Measurements from ENCODE around the gene DCP1B.

Gene DCP1B

GRCh38 chr12:1934068-1934467, 70.2 kb downstream of the DCP1B start:
- no peak for DNase-seq

DNA sequence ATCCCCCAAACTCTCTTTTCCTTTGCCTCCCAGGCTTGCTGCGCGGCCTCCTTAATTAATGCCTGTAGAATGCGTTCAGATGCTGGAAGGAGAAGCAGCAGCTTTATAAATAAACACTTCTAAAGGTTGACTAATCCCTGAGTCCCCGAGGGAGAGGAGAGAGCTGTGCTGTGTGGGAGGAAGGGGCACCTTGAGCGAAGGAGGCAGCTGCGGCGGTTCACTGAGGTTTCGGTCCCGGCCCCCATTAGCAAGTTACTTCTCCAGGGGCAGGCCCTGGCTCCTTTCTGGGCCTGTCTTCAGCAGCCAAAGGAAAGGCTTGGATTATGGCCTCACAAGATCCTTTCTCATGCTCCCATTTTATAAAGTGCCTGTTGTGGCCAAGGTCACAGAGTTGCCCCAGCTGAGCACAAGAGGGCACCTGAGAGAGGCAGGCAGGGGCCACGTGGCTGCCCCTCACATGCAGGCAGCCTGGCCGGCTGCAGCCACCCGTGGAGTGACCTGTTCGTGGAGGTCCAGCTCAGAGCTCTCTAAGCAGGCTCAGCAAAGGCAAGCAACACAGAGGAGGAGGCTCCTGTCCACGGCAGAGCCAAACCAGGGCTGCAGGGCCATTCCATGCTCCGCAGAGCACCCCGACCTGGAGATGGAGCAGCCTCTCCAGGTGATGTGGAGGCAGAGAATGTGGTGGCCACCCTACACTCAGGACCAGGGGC, 70.8 kb downstream of the DCP1B start:
- peak; percentile 76 for DNase-seq

- DNase-seq, result peak; percentile 42
These were observed 71.9 kb downstream of the DCP1B start for GRCh38 chr12:1932264-1932777.

DNA sequence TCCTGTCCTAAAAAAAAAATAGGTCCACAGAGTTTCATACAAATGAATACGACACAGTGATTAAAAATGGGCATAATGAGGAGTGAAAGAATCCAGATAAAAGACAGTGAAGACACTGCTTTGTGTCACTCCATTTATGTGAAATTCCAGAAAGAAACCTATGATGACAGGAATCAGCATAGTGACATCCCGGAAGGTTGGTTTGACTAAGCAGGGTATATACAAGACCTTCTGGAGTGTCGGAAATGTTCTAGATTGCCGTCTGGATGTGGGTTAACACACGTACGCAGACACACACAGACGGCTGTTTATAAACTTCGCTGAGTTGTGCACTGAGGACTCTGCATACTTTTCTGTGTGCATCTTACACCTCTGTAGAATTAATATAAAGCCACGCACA, 72.6 kb downstream of the DCP1B start:
- DNase-seq, result no peak

DNA sequence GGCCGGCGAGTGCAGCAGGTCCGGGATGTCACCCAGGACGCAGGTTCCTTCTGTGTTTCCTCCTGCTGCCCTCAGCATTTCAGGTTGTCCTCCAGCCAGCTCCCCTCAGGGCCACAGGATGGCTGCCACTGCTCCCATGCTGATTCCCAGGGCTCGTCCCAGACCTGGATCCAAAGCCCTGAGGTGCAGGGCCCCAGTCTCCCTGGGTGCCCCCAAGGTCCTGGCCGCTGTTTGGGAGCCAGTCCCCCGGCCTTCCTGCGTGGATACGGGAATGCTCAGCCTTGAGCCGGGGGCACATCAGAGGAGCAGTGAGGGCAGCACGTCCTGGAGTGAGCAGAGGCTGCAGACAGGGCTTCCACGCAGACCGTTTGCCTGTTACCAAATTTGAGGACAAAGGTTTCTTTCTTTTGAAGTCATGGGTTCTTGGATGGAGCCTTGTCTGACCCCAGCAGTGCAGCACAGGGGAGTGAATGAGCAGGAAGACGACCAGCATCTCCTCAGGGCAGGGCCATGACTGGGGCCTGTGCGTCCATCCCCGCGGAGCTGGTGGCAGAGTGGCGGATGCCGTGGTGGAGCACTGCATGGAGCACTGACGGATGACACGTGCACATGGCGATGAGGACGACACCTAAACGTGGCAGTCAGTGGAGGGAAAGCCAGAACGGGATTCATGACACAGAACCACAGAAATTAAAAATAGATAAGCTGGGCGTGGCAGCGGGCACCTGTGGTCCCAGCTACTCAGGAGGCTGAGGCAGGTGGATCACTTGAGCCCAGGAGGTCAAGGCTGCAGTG, 73.3 kb downstream of the DCP1B start:
- no peak for DNase-seq

- no peak for DNase-seq
These were observed 74.1 kb downstream of the DCP1B start for GRCh38 chr12:1929985-1930802.

DNA sequence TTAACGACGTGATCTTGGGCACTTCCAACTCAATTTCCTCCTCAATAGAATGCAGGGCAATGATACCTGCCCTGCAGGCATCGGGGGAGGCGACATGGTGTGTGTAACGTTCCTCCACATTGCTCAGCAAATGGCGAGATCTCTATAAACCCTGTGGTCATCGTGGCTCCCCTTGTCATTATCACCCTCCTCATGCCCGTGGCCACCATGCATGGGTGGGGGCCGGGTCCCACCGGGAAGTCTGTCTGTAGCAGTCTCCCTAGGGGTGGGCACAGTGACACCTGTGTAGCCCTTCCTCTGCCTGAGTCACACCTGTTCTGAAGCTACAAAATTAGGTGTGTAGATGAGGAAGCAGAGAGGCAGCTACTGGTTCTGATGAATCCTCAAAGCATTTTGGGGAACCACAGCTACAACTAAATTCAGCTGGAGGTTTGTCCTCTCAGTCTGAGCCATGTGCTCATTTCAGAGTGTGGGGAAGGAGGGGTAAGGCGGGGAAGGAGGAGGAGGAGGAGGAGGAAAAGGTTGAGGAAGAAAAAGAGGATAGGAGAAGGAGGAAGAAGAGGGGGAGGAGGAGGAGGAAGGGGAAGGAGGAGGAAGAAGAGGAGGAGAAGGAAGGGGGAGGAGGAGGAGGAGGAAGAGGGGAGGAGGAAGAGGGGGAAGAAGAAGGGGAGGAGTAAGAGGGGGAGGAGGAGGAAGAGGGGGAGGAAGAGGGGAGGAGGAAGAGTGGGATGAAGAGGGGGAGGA, 74.8 kb downstream of the DCP1B start:
- DNase-seq, result no peak

GRCh38 chr12:1928439-1929121, 75.7 kb downstream of the DCP1B start:
- no peak for DNase-seq

DNA sequence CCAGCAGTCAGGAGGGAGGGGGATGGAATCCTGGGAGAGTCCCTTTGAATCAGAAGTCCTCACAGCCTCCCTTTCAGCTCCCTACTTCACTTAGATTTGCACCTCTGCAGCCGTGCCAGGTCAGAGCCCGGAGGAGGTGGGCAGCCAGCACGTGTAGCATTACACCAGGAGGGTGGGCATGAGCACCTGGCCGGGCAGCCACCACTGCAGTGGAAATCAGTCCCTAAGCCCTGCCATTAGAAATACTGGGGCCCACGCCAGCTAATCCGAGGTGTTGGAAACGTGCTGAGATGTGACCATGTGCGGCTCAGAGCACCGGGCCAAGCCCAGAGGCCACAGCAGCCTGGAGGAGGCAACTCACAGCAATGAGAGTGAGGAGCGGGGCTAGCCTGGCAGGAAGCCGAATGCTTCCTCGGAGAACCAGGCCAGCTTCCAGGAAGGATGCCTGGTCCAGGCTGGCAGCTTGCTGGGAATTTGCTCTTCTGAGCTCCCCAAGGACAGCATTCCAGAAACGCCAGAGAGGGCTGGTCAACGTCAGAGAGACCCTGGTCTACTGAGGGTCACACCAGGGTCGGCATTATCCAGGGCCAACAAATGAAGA, 76.4 kb downstream of the DCP1B start:
- no peak for DNase-seq

- DNase-seq, result no peak
These were observed 77.1 kb downstream of the DCP1B start for GRCh38 chr12:1927051-1927680.

DNA sequence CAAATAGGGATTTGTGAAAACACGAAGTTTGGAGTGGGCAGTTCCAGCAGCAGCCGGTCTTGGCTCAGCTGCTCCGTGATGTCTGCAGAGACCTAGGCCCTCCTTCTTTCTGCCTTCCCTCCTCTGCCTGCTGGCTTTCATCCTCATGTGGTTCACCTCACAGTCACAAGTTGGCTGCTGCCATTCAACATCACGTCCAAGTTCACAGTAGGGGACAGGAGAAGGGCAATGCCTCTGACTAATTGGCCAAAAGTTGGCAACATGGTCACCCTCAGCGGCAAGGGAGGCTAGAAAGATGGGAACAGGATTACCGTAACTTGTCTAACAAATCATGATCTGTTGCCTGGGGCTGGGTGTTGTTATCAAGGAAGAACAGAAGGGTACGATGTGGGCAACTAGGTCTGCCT, 78.0 kb downstream of the DCP1B start:
- no peak for DNase-seq

DNA sequence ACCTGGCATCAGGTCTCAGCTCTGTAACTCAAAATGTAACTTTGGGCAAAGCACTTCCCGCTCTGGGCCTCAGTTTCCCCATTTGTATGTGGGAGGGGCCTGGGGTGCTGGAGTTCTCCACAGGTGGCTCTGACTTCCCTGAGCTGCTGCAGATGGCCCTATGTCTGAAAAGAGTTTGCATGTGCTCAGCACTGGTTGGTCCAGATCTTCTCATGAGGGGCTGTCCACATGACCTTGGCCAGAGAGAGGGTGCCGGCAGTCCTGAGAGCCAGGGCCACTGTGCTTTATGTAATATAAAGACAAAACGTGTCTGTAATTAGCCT, 78.6 kb downstream of the DCP1B start:
- no peak for DNase-seq

DNA sequence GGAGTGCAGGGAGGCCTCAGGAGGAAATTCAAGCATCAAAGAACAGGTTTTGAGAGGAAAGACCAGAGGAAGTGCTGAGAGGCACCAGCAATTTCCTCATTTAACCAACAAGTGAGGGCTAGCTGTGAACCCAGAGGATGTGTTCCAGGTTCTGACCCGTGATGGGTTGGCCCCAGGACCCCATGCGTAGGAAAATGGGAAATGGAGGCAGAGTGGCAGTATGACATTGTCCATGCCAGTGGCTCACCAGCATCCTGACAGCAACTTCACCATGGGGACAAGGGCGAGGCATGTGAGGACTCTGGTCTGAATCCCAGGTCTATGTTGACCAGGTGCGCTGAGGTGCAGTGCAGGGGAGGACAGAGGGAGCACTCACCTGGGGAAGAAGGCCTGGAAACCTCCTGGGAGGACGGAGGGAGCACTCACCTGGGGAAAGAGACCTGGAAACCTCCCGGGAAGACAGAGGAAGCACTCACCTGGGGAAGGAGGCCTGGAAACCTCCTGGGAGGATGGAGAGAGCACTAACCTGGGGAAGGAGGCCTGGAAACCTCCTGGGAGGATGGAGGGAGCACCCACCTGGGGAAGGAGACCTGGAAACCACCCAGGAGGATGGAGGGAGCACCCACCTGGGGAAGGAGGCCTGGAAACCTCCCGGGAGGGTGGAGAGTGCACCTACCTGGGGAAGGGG, 79.1 kb downstream of the DCP1B start:
- no peak for DNase-seq

- no peak for DNase-seq
These were observed 81.3 kb downstream of the DCP1B start for GRCh38 chr12:1922985-1923384.

- DNase-seq, result no peak
These were observed 82.1 kb downstream of the DCP1B start for GRCh38 chr12:1922075-1922709.

DNA sequence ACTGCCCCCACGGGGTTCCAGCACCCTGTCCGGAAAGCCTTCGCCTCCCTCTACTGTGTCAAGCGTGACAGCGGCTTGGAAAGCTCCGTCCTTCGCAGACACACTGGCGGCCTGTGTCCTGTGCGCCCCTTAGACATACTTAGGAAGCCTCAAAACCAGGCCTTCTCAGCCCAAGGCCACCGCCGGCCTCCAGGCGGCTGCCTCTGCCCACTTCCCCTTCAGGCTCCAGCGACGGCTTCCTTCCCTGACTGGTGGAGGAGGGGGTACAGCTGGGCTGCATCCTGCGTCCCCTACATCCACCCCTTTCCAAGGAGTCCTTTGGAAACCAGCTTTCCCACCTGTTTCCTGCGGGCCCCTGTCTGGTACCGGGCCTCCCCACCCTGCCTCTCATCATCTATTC, 83.3 kb downstream of the DCP1B start:
- no peak for DNase-seq

GRCh38 chr12:1920436-1920835, 83.8 kb downstream of the DCP1B start:
- DNase-seq, result no peak

DNA sequence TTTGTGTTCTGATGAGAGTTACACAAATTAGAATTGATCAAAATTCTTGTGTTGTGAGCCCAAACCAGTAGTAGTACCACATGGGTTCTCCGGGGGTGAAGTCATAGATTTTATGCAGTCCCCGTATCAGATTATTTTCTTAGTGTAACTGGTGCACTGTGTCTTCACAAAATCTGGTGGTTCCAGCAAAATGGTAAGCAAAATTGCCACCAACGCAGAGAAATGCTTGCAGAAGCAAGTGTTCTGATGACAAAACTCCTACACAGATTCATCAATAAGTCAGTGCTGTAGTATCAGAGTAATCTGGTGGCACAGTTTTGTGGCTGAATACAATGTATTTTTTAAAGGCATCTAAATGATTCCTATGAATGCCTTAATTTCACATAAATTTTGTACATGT, 84.5 kb downstream of the DCP1B start:
- no peak for DNase-seq

DNA sequence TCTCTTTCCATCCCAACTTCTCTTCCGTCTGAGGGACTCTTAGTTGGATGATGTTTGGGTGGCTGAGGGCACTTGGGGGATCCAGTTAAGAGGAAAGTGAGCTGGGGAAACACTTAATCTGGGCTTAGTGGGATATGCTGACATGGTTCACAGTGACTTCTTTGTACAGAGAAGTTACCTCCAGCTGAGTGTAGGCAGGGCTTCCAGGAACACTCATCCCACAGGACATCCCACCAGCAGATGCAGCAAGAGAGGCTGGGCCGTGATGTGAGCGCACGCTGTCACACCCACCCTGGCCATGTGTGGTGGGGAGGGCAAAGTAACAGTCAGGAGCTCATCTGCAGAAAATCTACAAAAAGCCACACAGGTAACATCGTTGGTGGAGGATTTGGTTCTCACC, 85.0 kb downstream of the DCP1B start:
- no peak for DNase-seq

DNA sequence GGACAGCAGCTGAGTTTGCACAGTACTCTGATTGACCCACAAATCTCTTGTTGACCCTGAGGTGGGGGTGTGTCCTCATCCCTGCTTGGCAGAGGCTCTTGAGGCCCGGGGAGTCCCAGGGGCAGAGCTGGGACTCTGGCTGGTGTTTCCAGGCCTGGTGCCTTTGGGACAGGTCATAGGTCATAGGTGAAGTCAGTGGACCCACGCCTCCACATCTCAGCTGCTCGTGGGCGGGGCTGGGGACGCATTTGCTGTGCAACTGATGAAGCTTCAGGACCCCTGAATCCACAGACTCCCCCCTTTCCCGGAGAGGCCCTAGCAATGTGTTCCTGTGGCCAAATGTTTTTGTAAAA, 85.4 kb downstream of the DCP1B start:
- DNase-seq, result no peak

Data from NCI-H69 (cell line).